Neural cell (in vitro differentiated cells): Measurements from ENCODE around the gene DENND1A. TPM values are rescaled to one million over a fixed set of nuclear protein-coding genes. Genes with fewer than 3 reads are reported as not detected.

Experiments used
- H2AFZ ChIP-seq: fragments of 200-600, 300-800 bp; sonication (generic), shearing (Covaris generic); 2 replicates; pipeline ENCODE4 v1.6.0; 2014; ENCODE audit warnings: low read depth, mild to moderate bottlenecking, antibody characterized with exemption, low read length, moderate library complexity
- H3F3A ChIP-seq: fragments of 200-600 bp; shearing (Covaris generic); 2 replicates; pipeline ENCODE4 v1.6.1; 2016; ENCODE audit warnings: mild to moderate bottlenecking, moderate library complexity, mixed read lengths, antibody characterized with exemption, low read length; ENCODE audit not compliant: insufficient read depth, poor library complexity, severe bottlenecking
- H3K27ac ChIP-seq: fragments of 200-600, 300-800 bp; sonication (generic), shearing (Covaris generic); 2 replicates; pipeline ENCODE4 v1.5.1; 2014; ENCODE audit warnings: mild to moderate bottlenecking, low read length, moderate library complexity
- H3K27me3 ChIP-seq: fragments of 300-800, 200-600 bp; sonication (generic), shearing (Covaris generic); 2 replicates; pipeline ENCODE4 v1.6.0; 2014; ENCODE audit warnings: mild to moderate bottlenecking, low read depth, low read length, moderate library complexity; ENCODE audit not compliant: insufficient read depth
- H3K36me3 ChIP-seq: fragments of 300-800, 200-600 bp; sonication (generic), shearing (Covaris generic); 2 replicates; pipeline ENCODE4 v1.5.1; 2014; ENCODE audit warnings: mild to moderate bottlenecking, antibody characterized with exemption, low read length, moderate library complexity; ENCODE audit not compliant: insufficient read depth
- H3K4me2 ChIP-seq: fragments of 300-800, 200-600 bp; sonication (generic), shearing (Covaris generic); 2 replicates; pipeline ENCODE4 v1.6.0; 2014; ENCODE audit warnings: mild to moderate bottlenecking, low read length
- H3K4me3 ChIP-seq: fragments of 300-800, 200-600 bp; sonication (generic), shearing (Covaris generic); 2 replicates; pipeline ENCODE4 v1.5.1; 2014; ENCODE audit warnings: mild to moderate bottlenecking, low read length, moderate library complexity
- H3K79me2 ChIP-seq: fragments of 200-600 bp; shearing (Covaris generic); replicated peaks from 2 replicates; pipeline ENCODE4 v1.6.0; 2014; ENCODE audit warnings: mild to moderate bottlenecking, low read length, moderate library complexity; ENCODE audit not compliant: insufficient read depth
- H3K9ac ChIP-seq: fragments of 300-800, 200-600 bp; sonication (generic), shearing (Covaris generic); 2 replicates; pipeline ENCODE4 v1.6.1; 2016; ENCODE audit warnings: mild to moderate bottlenecking, low read length, mixed read lengths
- H3K9me2 ChIP-seq: fragments of 200-600 bp; shearing (Covaris generic); 2 replicates; pipeline ENCODE4 v1.6.1; 2016; ENCODE audit warnings: mild to moderate bottlenecking, low read length, mixed read lengths; ENCODE audit not compliant: insufficient read depth
- H3K9me3 ChIP-seq: fragments of 200-600, 300-800 bp; sonication (generic), shearing (Covaris generic); 2 replicates; pipeline ENCODE4 v1.6.1; 2016; ENCODE audit warnings: mild to moderate bottlenecking, mixed run types, low read length, moderate library complexity, mixed read lengths
- H4K20me1 ChIP-seq: fragments of 200-600 bp; shearing (Covaris generic); 2 replicates; pipeline ENCODE4 v1.6.1; 2016; ENCODE audit warnings: mild to moderate bottlenecking, mixed run types; ENCODE audit not compliant: insufficient read depth
- EP300 ChIP-seq: fragments of 450-650 bp; conservative IDR thresholded peaks from 2 replicates; pipeline ENCODE4 v1.6.1; 2014; ENCODE audit warnings: antibody characterized with exemption, mild to moderate bottlenecking, moderate library complexity; ENCODE audit not compliant: poor library complexity, severe bottlenecking
- EZH2 ChIP-seq: fragments of 200-600, 300-800 bp; shearing (Covaris generic), sonication (generic); IDR thresholded peaks from 2 replicates; pipeline ENCODE4 v1.6.1; 2014; ENCODE audit warnings: antibody characterized with exemption, low read length, borderline replicate concordance, mild to moderate bottlenecking; ENCODE audit not compliant: insufficient read depth, poor library complexity, severe bottlenecking
- MXI1 ChIP-seq: fragments of 450-650 bp; conservative IDR thresholded peaks from 2 replicates; pipeline ENCODE4 v1.6.1; 2014; ENCODE audit warnings: antibody characterized with exemption, mild to moderate bottlenecking; ENCODE audit not compliant: poor library complexity, severe bottlenecking
- POLR2AphosphoS5 ChIP-seq: IDR thresholded peaks from 2 replicates; pipeline ENCODE4 v1.6.1; 2012
- RAD21 ChIP-seq: fragments of 450-650 bp; conservative IDR thresholded peaks from 2 replicates; pipeline ENCODE4 v1.6.1; 2014; ENCODE audit warnings: antibody characterized with exemption, mild to moderate bottlenecking, moderate library complexity
- SMC3 ChIP-seq: fragments of 450-650 bp; conservative IDR thresholded peaks from 2 replicates; pipeline ENCODE4 v1.6.1; 2014; ENCODE audit warnings: antibody characterized with exemption, mild to moderate bottlenecking, moderate library complexity; ENCODE audit not compliant: poor library complexity
- TAF1 ChIP-seq: IDR thresholded peaks from 2 replicates; pipeline ENCODE4 v1.6.1; 2012; ENCODE audit warnings: low read depth
- polyA plus RNA-seq: library from polyadenylated mRNA; depleted of rRNA; stranded (reverse); fragments of >200 nt; gene quantifications from 2 replicates; pipeline ENCODE4 v1.2.3, GENCODE V29; 2014
- TF ChIP-seq, protein P1 (sequence below): fragments of 450-650 bp; IDR thresholded peaks from 2 replicates; pipeline ENCODE4 v1.5.1; 2014; ENCODE audit warnings: antibody characterized with exemption, mild to moderate bottlenecking, moderate library complexity; ENCODE audit not compliant: poor library complexity, severe bottlenecking
- TF ChIP-seq, protein P2 (sequence below): IDR thresholded peaks from 2 replicates; pipeline ENCODE4 v1.6.1; 2012; ENCODE audit warnings: borderline replicate concordance

DENND1A gene
- polyA plus RNA-seq, 1 donor from 2014 or later: 2.3 TPM

DNA sequence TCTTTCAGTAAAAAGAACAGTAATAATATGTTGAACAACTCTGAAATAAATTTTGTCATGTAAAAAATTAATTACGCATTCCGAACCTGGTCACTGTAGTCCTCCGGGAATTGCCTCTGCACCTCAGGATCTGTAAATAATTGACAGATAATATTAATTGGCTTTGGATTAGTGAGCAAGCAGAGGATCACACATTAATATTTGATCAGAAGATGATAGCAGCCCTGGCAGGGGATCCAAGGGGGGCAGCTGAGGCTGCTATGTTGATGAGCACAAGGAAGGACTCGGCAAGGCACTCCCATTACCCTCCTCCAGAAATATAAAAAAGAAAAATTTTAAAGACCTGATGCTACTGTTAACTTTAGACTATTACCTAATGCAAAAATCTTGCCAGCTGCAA, 137.4 kb downstream of the DENND1A start:
- Histone ChIP-seq H3K9ac (no peak overlapping the region), H3K4me3 (no peak overlapping the region), H3K9me3 (no peaks in the 10 kb centered on the region), H3K4me2 (no peak overlapping the region), H2AFZ (no peak overlapping the region), H3K36me3 (no peaks in the 10 kb centered on the region), H4K20me1 (no peaks in the 10 kb centered on the region), H3K27me3 (no peaks in the 10 kb centered on the region), H3F3A (no peaks in the 10 kb centered on the region), H3K79me2 (peaks cover 13% of the 10 kb centered on the region), H3K9me2 (no peaks in the 10 kb centered on the region), H3K27ac (no peak overlapping the region)
- TF ChIP-seq, protein P1, sequence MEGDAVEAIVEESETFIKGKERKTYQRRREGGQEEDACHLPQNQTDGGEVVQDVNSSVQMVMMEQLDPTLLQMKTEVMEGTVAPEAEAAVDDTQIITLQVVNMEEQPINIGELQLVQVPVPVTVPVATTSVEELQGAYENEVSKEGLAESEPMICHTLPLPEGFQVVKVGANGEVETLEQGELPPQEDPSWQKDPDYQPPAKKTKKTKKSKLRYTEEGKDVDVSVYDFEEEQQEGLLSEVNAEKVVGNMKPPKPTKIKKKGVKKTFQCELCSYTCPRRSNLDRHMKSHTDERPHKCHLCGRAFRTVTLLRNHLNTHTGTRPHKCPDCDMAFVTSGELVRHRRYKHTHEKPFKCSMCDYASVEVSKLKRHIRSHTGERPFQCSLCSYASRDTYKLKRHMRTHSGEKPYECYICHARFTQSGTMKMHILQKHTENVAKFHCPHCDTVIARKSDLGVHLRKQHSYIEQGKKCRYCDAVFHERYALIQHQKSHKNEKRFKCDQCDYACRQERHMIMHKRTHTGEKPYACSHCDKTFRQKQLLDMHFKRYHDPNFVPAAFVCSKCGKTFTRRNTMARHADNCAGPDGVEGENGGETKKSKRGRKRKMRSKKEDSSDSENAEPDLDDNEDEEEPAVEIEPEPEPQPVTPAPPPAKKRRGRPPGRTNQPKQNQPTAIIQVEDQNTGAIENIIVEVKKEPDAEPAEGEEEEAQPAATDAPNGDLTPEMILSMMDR: no peak
- TF ChIP-seq EP300 (no peak), TAF1 (no peak), MXI1 (no peak), SMC3 (no peak), RAD21 (no peak), POLR2AphosphoS5 (no peak)
- TF ChIP-seq, protein P2, sequence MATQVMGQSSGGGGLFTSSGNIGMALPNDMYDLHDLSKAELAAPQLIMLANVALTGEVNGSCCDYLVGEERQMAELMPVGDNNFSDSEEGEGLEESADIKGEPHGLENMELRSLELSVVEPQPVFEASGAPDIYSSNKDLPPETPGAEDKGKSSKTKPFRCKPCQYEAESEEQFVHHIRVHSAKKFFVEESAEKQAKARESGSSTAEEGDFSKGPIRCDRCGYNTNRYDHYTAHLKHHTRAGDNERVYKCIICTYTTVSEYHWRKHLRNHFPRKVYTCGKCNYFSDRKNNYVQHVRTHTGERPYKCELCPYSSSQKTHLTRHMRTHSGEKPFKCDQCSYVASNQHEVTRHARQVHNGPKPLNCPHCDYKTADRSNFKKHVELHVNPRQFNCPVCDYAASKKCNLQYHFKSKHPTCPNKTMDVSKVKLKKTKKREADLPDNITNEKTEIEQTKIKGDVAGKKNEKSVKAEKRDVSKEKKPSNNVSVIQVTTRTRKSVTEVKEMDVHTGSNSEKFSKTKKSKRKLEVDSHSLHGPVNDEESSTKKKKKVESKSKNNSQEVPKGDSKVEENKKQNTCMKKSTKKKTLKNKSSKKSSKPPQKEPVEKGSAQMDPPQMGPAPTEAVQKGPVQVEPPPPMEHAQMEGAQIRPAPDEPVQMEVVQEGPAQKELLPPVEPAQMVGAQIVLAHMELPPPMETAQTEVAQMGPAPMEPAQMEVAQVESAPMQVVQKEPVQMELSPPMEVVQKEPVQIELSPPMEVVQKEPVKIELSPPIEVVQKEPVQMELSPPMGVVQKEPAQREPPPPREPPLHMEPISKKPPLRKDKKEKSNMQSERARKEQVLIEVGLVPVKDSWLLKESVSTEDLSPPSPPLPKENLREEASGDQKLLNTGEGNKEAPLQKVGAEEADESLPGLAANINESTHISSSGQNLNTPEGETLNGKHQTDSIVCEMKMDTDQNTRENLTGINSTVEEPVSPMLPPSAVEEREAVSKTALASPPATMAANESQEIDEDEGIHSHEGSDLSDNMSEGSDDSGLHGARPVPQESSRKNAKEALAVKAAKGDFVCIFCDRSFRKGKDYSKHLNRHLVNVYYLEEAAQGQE: no peak

DNA sequence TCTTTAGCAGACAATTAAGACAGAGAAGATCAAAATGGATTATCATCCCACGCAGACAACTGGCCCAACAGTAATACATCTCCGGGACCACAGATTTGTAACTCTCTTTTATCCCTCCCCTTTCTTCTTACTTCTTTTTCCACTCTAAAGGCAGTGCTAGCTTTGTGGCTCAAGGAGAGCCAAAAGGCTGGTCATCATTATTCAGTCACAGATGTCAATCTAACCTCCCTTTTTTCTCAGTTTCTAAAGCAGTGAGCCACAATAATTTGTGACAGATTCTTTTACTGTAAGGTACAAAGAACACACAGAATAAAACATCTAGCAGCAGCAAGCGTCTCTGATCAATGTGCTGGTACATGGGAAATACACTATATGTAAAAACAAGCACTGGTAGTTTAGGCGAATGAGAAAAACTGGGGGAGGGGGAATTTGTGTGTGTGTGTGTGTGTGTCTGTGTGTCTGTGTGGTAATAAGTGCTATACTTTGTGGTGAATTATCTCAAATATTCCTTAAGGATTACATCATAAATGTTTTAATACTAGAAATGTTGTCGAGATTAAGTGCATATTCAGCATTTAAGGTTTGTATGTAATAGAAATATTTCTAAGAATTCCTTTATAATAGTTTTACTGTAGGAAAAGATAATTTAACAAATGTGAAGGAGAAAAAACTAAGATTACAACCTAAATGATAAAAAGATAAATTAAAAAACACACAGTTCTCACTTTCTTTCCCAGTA, 140.2 kb downstream of the DENND1A start:
- Histone ChIP-seq H3K9me3 (no peaks in the 10 kb centered on the region), H2AFZ (no peak overlapping the region), H3K4me2 (no peak overlapping the region), H3K4me3 (no peak overlapping the region), H3F3A (no peaks in the 10 kb centered on the region), H4K20me1 (no peaks in the 10 kb centered on the region), H3K9me2 (no peaks in the 10 kb centered on the region), H3K9ac (no peak overlapping the region), H3K27ac (no peak overlapping the region), H3K36me3 (no peaks in the 10 kb centered on the region), H3K27me3 (no peaks in the 10 kb centered on the region), H3K79me2 (peaks cover 5% of the 10 kb centered on the region)
- TF ChIP-seq RAD21 (no peak), SMC3 (no peak), POLR2AphosphoS5 (no peak), TAF1 (no peak), MXI1 (no peak), EZH2 (no peak), EP300 (no peak)
- TF ChIP-seq, protein P1: no peak
- TF ChIP-seq, protein P2: no peak
